ENCODE data around the gene CDRT15L2. TPM values are rescaled to one million over a fixed set of nuclear protein-coding genes. Genes with fewer than 3 reads are reported as not detected.

The CDRT15L2 gene
- total RNA-seq, 1 experiment from 2014 or later: not detected

Small RNA genes within 50 kb of the gene (small RNA-seq; reads per million reads assigned to genes)
- gene AC015818.1 (0 reads per million in 2 experiments), gene AC087499.1 (0 reads per million in 2 experiments), gene AC087499.3 (0 reads per million in 2 experiments)

Other genes with a start within 250 kb of the CDRT15L2 start
- gene LGALS9B, start 112.2 kb upstream of the CDRT15L2 start, total RNA-seq (2014; rRNA removed; shearing (Covaris generic)): not detected in 2 replicates